ENCODE results near the gene FSTL1. TPM values are rescaled to one million over a fixed set of nuclear protein-coding genes. Genes with fewer than 3 reads are reported as not detected.

FSTL1 gene
- total RNA-seq, 5 donors from 2014 or later (not counting 1 experiment from before 2014, with no cell fraction given): 0.76 to 5.1 (median 1.5) TPM

GRCh38 chr3:120368172-120368571, 82.6 kb downstream of the FSTL1 start:
- Histone ChIP-seq H3K4me3 (ENCODE audit: control insufficient read depth in 1 of 2, extremely low read depth in 1 of 2, low read length in 1 of 2) (no peak overlapping the region), H3K36me3 (ENCODE audit: control insufficient read depth in 2 of 2, extremely low read depth in 1 of 2, insufficient read depth in 1 of 2, low read length in 1 of 2) (no peaks in the 10 kb centered on the region), H3K4me1 (ENCODE audit: control insufficient read depth in 1 of 2, extremely low read depth in 1 of 2, insufficient read depth in 2 of 2, low read length in 2 of 2) (no peaks in the 10 kb centered on the region), H3K27ac (ENCODE audit: low read length) (no peak overlapping the region), H3K9me3 (no peaks in the 10 kb centered on the region), H3K27me3 (replicated peaks in 1 of 2; ENCODE audit: control insufficient read depth in 2 of 2, extremely low read depth in 1 of 2, insufficient read depth in 2 of 2, low read length in 1 of 2) (no peaks in the 10 kb centered on the region)
- WGBS (ENCODE audit: insufficient coverage): 80% methylated on average over 1 of the region's 3 CpGs
- DNase-seq: no peak
- Mint-ChIP-seq H3K36me3 (no peaks in the 10 kb centered on the region), H3K27ac (no peak overlapping the region), H3K27me3 (peaks cover 15 to 23% of the 10 kb centered on the region in 2 donors), H3K4me1 (no peaks in the 10 kb centered on the region), H3K9me3 (no peaks in the 10 kb centered on the region), H3K4me3 (no peak overlapping the region)
- ChIA-PET POLR2A (no interaction called here), CTCF (no interaction called here)
- ATAC-seq (replicated peaks in 1 of 4): no peak

- no CpG with 5 or more reads among the region's 1 CpG for WGBS (ENCODE audit: insufficient coverage)
- Histone ChIP-seq H3K4me1 (ENCODE audit: control insufficient read depth in 1 of 2, extremely low read depth in 1 of 2, insufficient read depth in 2 of 2, low read length in 2 of 2) (no peaks in the 10 kb centered on the region), H3K9me3 (no peaks in the 10 kb centered on the region), H3K27me3 (replicated peaks in 1 of 2; ENCODE audit: control insufficient read depth in 2 of 2, extremely low read depth in 1 of 2, insufficient read depth in 2 of 2, low read length in 1 of 2) (peaks cover 0 to 1% of the 10 kb centered on the region in 2 experiments), H3K36me3 (ENCODE audit: control insufficient read depth in 2 of 2, extremely low read depth in 1 of 2, insufficient read depth in 1 of 2, low read length in 1 of 2) (no peaks in the 10 kb centered on the region), H3K27ac (ENCODE audit: low read length) (no peak overlapping the region), H3K4me3 (ENCODE audit: control insufficient read depth in 1 of 2, extremely low read depth in 1 of 2, low read length in 1 of 2) (no peak overlapping the region)
- H3K9me3 Mint-ChIP-seq: no peaks in the 10 kb centered on the region
- ChIA-PET POLR2A (no interaction called here), CTCF (no interaction called here)
- no peak for ATAC-seq (replicated peaks in 1 of 4)
- no peak for DNase-seq
- no peaks in the 10 kb centered on the region for H3K4me1 Mint-ChIP-seq
- no peak overlapping the region for H3K27ac Mint-ChIP-seq
- no peak overlapping the region for H3K4me3 Mint-ChIP-seq
- no peaks in the 10 kb centered on the region for H3K36me3 Mint-ChIP-seq
- peaks cover 13 to 31% of the 10 kb centered on the region in 2 donors for H3K27me3 Mint-ChIP-seq
These were observed 86.0 kb downstream of the FSTL1 start for GRCh38 chr3:120364821-120365220.

GRCh38 chr3:120364101-120364500, 86.7 kb downstream of the FSTL1 start:
- H3K27me3 ChIP-seq (replicated peaks in 1 of 2; ENCODE audit: control insufficient read depth in 2 of 2, extremely low read depth in 1 of 2, insufficient read depth in 2 of 2, low read length in 1 of 2): peaks cover 0 to 7% of the 10 kb centered on the region in 2 experiments
- ChIA-PET POLR2A (interaction anchor here in 1 of 2 donors (0.6 kb wide), 1 partner anchor 680 kb away, joined by 4 read pairs; no protein-coding TSS in a partner anchor), CTCF (interaction anchor here in 1 of 2 donors (0.7 kb wide), 1 partner anchor 54 kb away, joined by 6 read pairs; no protein-coding TSS in a partner anchor)
- H3K4me3 Mint-ChIP-seq: no peak overlapping the region
- no peak overlapping the region for H3K27ac ChIP-seq (ENCODE audit: low read length)
- no peak overlapping the region for H3K27ac Mint-ChIP-seq
- H3K36me3 Mint-ChIP-seq: no peaks in the 10 kb centered on the region
- no peaks in the 10 kb centered on the region for H3K9me3 ChIP-seq
- ATAC-seq (replicated peaks in 1 of 4) (no peak), DNase-seq (no peak)
- H3K4me1 ChIP-seq (ENCODE audit: control insufficient read depth in 1 of 2, extremely low read depth in 1 of 2, insufficient read depth in 2 of 2, low read length in 2 of 2): no peaks in the 10 kb centered on the region
- no peaks in the 10 kb centered on the region for H3K9me3 Mint-ChIP-seq
- H3K4me3 ChIP-seq (ENCODE audit: control insufficient read depth in 1 of 2, extremely low read depth in 1 of 2, low read length in 1 of 2): no peak overlapping the region
- H3K36me3 ChIP-seq (ENCODE audit: control insufficient read depth in 2 of 2, extremely low read depth in 1 of 2, insufficient read depth in 1 of 2, low read length in 1 of 2): no peaks in the 10 kb centered on the region
- H3K4me1 Mint-ChIP-seq: no peaks in the 10 kb centered on the region
- H3K27me3 Mint-ChIP-seq: peaks cover 13 to 31% of the 10 kb centered on the region in 2 donors
- no CpG with 5 or more reads among the region's 1 CpG for WGBS (ENCODE audit: insufficient coverage)

- ATAC-seq (replicated peaks in 1 of 4): no peak
- Mint-ChIP-seq H3K27me3 (peaks cover 4 to 8% of the 10 kb centered on the region in 2 donors), H3K4me3 (no peak overlapping the region), H3K27ac (no peak overlapping the region), H3K36me3 (no peaks in the 10 kb centered on the region), H3K4me1 (no peaks in the 10 kb centered on the region), H3K9me3 (no peaks in the 10 kb centered on the region)
- Histone ChIP-seq H3K27me3 (replicated peaks in 1 of 2; ENCODE audit: control insufficient read depth in 2 of 2, extremely low read depth in 1 of 2, insufficient read depth in 2 of 2, low read length in 1 of 2) (peaks cover 0 to 7% of the 10 kb centered on the region in 2 experiments), H3K4me1 (ENCODE audit: control insufficient read depth in 1 of 2, extremely low read depth in 1 of 2, insufficient read depth in 2 of 2, low read length in 2 of 2) (no peaks in the 10 kb centered on the region), H3K27ac (ENCODE audit: low read length) (no peak overlapping the region), H3K4me3 (ENCODE audit: control insufficient read depth in 1 of 2, extremely low read depth in 1 of 2, low read length in 1 of 2) (no peak overlapping the region), H3K9me3 (no peaks in the 10 kb centered on the region), H3K36me3 (ENCODE audit: control insufficient read depth in 2 of 2, extremely low read depth in 1 of 2, insufficient read depth in 1 of 2, low read length in 1 of 2) (no peaks in the 10 kb centered on the region)
- peak in 1 of 35 experiments; percentile 15 for DNase-seq
- ChIA-PET CTCF (interaction anchor here (0.7 to 0.8 kb wide), 2 partner anchors 113 to 466 kb away, joined by 3 read pairs; no protein-coding TSS in a partner anchor), POLR2A (interaction anchor here in 1 of 2 donors (0.5 kb wide), 1 partner anchor 757 kb away, joined by 3 read pairs; no protein-coding TSS in a partner anchor)
These were observed 93.0 kb downstream of the FSTL1 start for GRCh38 chr3:120357807-120358206.

- DNase-seq (no peak), ATAC-seq (replicated peaks in 1 of 4) (no peak)
- Histone ChIP-seq H3K4me3 (ENCODE audit: control insufficient read depth in 1 of 2, extremely low read depth in 1 of 2, low read length in 1 of 2) (no peak overlapping the region), H3K27ac (ENCODE audit: low read length) (no peak overlapping the region), H3K36me3 (ENCODE audit: control insufficient read depth in 2 of 2, extremely low read depth in 1 of 2, insufficient read depth in 1 of 2, low read length in 1 of 2) (no peaks in the 10 kb centered on the region), H3K27me3 (replicated peaks in 1 of 2; ENCODE audit: control insufficient read depth in 2 of 2, extremely low read depth in 1 of 2, insufficient read depth in 2 of 2, low read length in 1 of 2) (peaks cover 0 to 7% of the 10 kb centered on the region in 2 experiments), H3K9me3 (no peaks in the 10 kb centered on the region), H3K4me1 (ENCODE audit: control insufficient read depth in 1 of 2, extremely low read depth in 1 of 2, insufficient read depth in 2 of 2, low read length in 2 of 2) (no peaks in the 10 kb centered on the region)
- Mint-ChIP-seq H3K27me3 (peaks cover 3 to 4% of the 10 kb centered on the region in 2 donors), H3K27ac (no peak overlapping the region), H3K4me1 (no peaks in the 10 kb centered on the region), H3K9me3 (no peaks in the 10 kb centered on the region), H3K4me3 (no peak overlapping the region), H3K36me3 (no peaks in the 10 kb centered on the region)
- ChIA-PET POLR2A (no interaction called here), CTCF (no interaction called here)
- no CpG with 5 or more reads among the region's 1 CpG for WGBS (ENCODE audit: insufficient coverage)
These were observed 95.3 kb downstream of the FSTL1 start for GRCh38 chr3:120355486-120355885.

GRCh38 chr3:120353463-120353862, 97.3 kb downstream of the FSTL1 start:
- CTCF ChIA-PET: no interaction called here
- H3K9me3 Mint-ChIP-seq: no peaks in the 10 kb centered on the region
- no peak overlapping the region for H3K27ac ChIP-seq (ENCODE audit: low read length)
- H3K4me1 ChIP-seq (ENCODE audit: control insufficient read depth in 1 of 2, extremely low read depth in 1 of 2, insufficient read depth in 2 of 2, low read length in 2 of 2): peaks cover 4 to 8% of the 10 kb centered on the region in 2 experiments
- H3K4me1 Mint-ChIP-seq: peaks cover 7 to 9% (median 7%) of the 10 kb centered on the region in 3 donors
- DNase-seq (no peak), ATAC-seq (replicated peaks in 1 of 4) (no peak)
- no peak overlapping the region for H3K4me3 ChIP-seq (ENCODE audit: control insufficient read depth in 1 of 2, extremely low read depth in 1 of 2, low read length in 1 of 2)
- no peaks in the 10 kb centered on the region for H3K9me3 ChIP-seq
- H3K36me3 Mint-ChIP-seq: no peaks in the 10 kb centered on the region
- POLR2A ChIA-PET: no interaction called here
- H3K27ac Mint-ChIP-seq: no peak overlapping the region
- H3K4me3 Mint-ChIP-seq: no peak overlapping the region
- H3K27me3 ChIP-seq (replicated peaks in 1 of 2; ENCODE audit: control insufficient read depth in 2 of 2, extremely low read depth in 1 of 2, insufficient read depth in 2 of 2, low read length in 1 of 2): no peaks in the 10 kb centered on the region
- H3K27me3 Mint-ChIP-seq: peaks cover 0 to 4% of the 10 kb centered on the region in 2 donors
- H3K36me3 ChIP-seq (ENCODE audit: control insufficient read depth in 2 of 2, extremely low read depth in 1 of 2, insufficient read depth in 1 of 2, low read length in 1 of 2): no peaks in the 10 kb centered on the region

Measured in T-cell (primary cell).